Duodenal mucosa (tissue), 2 donors: ENCODE data around the gene MAGI1.

Experiments
- H3K27ac ChIP-seq: one replicate; pipeline ENCODE4 v1.7.0; 2013; ENCODE audit warnings: low read depth, low read length
- H3K27me3 ChIP-seq, 2 donors: one replicate each; pipeline ENCODE4 v1.7.0; 2013; ENCODE audit warnings: low read length in 2 of 2, control low read depth in 1 of 2; ENCODE audit not compliant: insufficient read depth in 2 of 2, control insufficient read depth in 1 of 2
- H3K36me3 ChIP-seq, 2 donors: one replicate each; pipeline ENCODE4 v1.7.0; 2013; ENCODE audit warnings: low read length in 2 of 2, control low read depth in 1 of 2; ENCODE audit not compliant: insufficient read depth in 2 of 2, control insufficient read depth in 1 of 2
- H3K4me1 ChIP-seq, 2 donors: one replicate each; pipeline ENCODE4 v1.7.0; 2013; ENCODE audit warnings: low read length in 2 of 2, control low read depth in 1 of 2; ENCODE audit not compliant: insufficient read depth in 2 of 2, control insufficient read depth in 1 of 2
- H3K4me3 ChIP-seq, 2 donors: one replicate each; pipeline ENCODE4 v1.7.0; 2013; ENCODE audit warnings: low read length in 2 of 2, low read depth in 1 of 2
- H3K9ac ChIP-seq, 2 donors: one replicate each; pipeline ENCODE4 v1.7.0; 2013; ENCODE audit warnings: low read length in 2 of 2, low read depth in 1 of 2
- H3K9me3 ChIP-seq, 2 donors: one replicate each; pipeline ENCODE4 v1.7.0; 2013; ENCODE audit warnings: low read length in 2 of 2, control low read depth in 1 of 2; ENCODE audit not compliant: control insufficient read depth in 1 of 2

MAGI1 gene

GRCh38 chr3:65734792-65735191 is 303.9 kb downstream of the MAGI1 start:
- Histone ChIP-seq H3K36me3 (no peaks in the 10 kb centered on the region), H3K9ac (no peak overlapping the region), H3K4me1 (no peaks in the 10 kb centered on the region), H3K4me3 (no peak overlapping the region), H3K27ac (no peak overlapping the region), H3K9me3 (no peaks in the 10 kb centered on the region), H3K27me3 (no peaks in the 10 kb centered on the region)

- peaks cover 0 to 2% of the 10 kb centered on the region in 2 donors for H3K4me1 ChIP-seq
- H3K36me3 ChIP-seq = no peaks in the 10 kb centered on the region
- H3K9me3 ChIP-seq = no peaks in the 10 kb centered on the region
- H3K27me3 ChIP-seq = no peaks in the 10 kb centered on the region
- H3K9ac ChIP-seq = no peak overlapping the region
- no peak overlapping the region for H3K27ac ChIP-seq
- H3K4me3 ChIP-seq = no peak overlapping the region
Measured at GRCh38 chr3:65734382-65734781, 304.3 kb downstream of the MAGI1 start.

GRCh38 chr3:65733459-65733858 is 305.3 kb downstream of the MAGI1 start:
- no peaks in the 10 kb centered on the region for H3K9me3 ChIP-seq
- no peak overlapping the region for H3K4me3 ChIP-seq
- H3K4me1 ChIP-seq = peaks cover 0 to 5% of the 10 kb centered on the region in 2 donors
- no peaks in the 10 kb centered on the region for H3K27me3 ChIP-seq
- no peaks in the 10 kb centered on the region for H3K36me3 ChIP-seq
- no peak overlapping the region for H3K9ac ChIP-seq
- no peak overlapping the region for H3K27ac ChIP-seq

- H3K4me3 ChIP-seq = no peak overlapping the region
- H3K4me1 ChIP-seq = peaks cover 0 to 5% of the 10 kb centered on the region in 2 donors
- H3K36me3 ChIP-seq = no peaks in the 10 kb centered on the region
- no peaks in the 10 kb centered on the region for H3K27me3 ChIP-seq
- H3K9me3 ChIP-seq = no peaks in the 10 kb centered on the region
- H3K9ac ChIP-seq = no peak overlapping the region
- H3K27ac ChIP-seq = no peak overlapping the region
Measured at GRCh38 chr3:65732051-65732935, 306.4 kb downstream of the MAGI1 start.

- Histone ChIP-seq H3K27me3 (no peaks in the 10 kb centered on the region), H3K36me3 (no peaks in the 10 kb centered on the region), H3K27ac (no peak overlapping the region), H3K9ac (no peak overlapping the region), H3K4me3 (no peak overlapping the region), H3K9me3 (no peaks in the 10 kb centered on the region), H3K4me1 (peaks cover 0 to 5% of the 10 kb centered on the region in 2 donors)
Measured at GRCh38 chr3:65730449-65730848, 308.3 kb downstream of the MAGI1 start.

GRCh38 chr3:65729973-65730372 is 308.7 kb downstream of the MAGI1 start:
- H3K9ac ChIP-seq = no peak overlapping the region
- H3K27ac ChIP-seq = no peak overlapping the region
- no peaks in the 10 kb centered on the region for H3K27me3 ChIP-seq
- no peak overlapping the region for H3K4me3 ChIP-seq
- peaks cover 0 to 5% of the 10 kb centered on the region in 2 donors for H3K4me1 ChIP-seq
- no peaks in the 10 kb centered on the region for H3K36me3 ChIP-seq
- H3K9me3 ChIP-seq = no peaks in the 10 kb centered on the region

- Histone ChIP-seq H3K9me3 (no peaks in the 10 kb centered on the region), H3K4me1 (peaks cover 0 to 5% of the 10 kb centered on the region in 2 donors), H3K36me3 (no peaks in the 10 kb centered on the region), H3K27ac (no peak overlapping the region), H3K9ac (no peak overlapping the region), H3K27me3 (no peaks in the 10 kb centered on the region), H3K4me3 (no peak overlapping the region)
Measured at GRCh38 chr3:65729555-65729954, 309.2 kb downstream of the MAGI1 start.

GRCh38 chr3:65728138-65728537 is 310.6 kb downstream of the MAGI1 start:
- Histone ChIP-seq H3K4me1 (peaks cover 0 to 5% of the 10 kb centered on the region in 2 donors), H3K9ac (no peak overlapping the region), H3K36me3 (no peaks in the 10 kb centered on the region), H3K27me3 (no peaks in the 10 kb centered on the region), H3K4me3 (no peak overlapping the region), H3K27ac (no peak overlapping the region), H3K9me3 (no peaks in the 10 kb centered on the region)

- Histone ChIP-seq H3K4me1 (no peaks in the 10 kb centered on the region), H3K27ac (no peak overlapping the region), H3K4me3 (no peak overlapping the region), H3K9ac (no peak overlapping the region), H3K9me3 (no peaks in the 10 kb centered on the region), H3K36me3 (no peaks in the 10 kb centered on the region), H3K27me3 (no peaks in the 10 kb centered on the region)
Measured at GRCh38 chr3:65723985-65724384, 314.7 kb downstream of the MAGI1 start.

GRCh38 chr3:65723011-65723410 is 315.7 kb downstream of the MAGI1 start:
- Histone ChIP-seq H3K9me3 (no peaks in the 10 kb centered on the region), H3K27ac (no peak overlapping the region), H3K4me3 (no peak overlapping the region), H3K4me1 (no peaks in the 10 kb centered on the region), H3K9ac (no peak overlapping the region), H3K27me3 (no peaks in the 10 kb centered on the region), H3K36me3 (no peaks in the 10 kb centered on the region)
